NB4 (cell line): ENCODE results near the gene KRTAP5-9.
"Not testable (repeated sequence)": the region's sequence is repeated elsewhere in the genome, so short reads cannot be mapped to it uniquely, and the experiment has no call there.

ENCODE experiments used
- CTCF ChIP-seq: IDR thresholded peaks from one replicate; pipeline ENCODE4 v1.5.1; 2012; ENCODE audit warnings: low read depth, low read length
- MAX ChIP-seq: IDR thresholded peaks from 2 replicates; pipeline ENCODE4 v1.6.1; 2011; ENCODE audit warnings: low read depth, low read length
- MYC ChIP-seq: IDR thresholded peaks from 2 replicates; pipeline ENCODE4 v1.6.1; 2011; ENCODE audit warnings: low read depth, low read length
- POLR2A ChIP-seq: IDR thresholded peaks from 2 replicates; pipeline ENCODE4 v1.6.1; 2011; ENCODE audit warnings: mild to moderate bottlenecking; ENCODE audit not compliant: insufficient read length; ENCODE audit errors: extremely low read depth

- TF ChIP-seq CTCF, POLR2A, MAX, MYC: not testable (repeated sequence)
These were observed 34.7 kb downstream of the KRTAP5-9 start for GRCh38 chr11:71582969-71583368.
